Measurements from ENCODE around the gene CFB.

GRCh38 chr6:31968326-31968725 lies 22.4 kb downstream of the CFB start:
- TF ChIP-seq CTCF (conservative IDR thresholded peaks at IDR 0.05; ENCODE audit: low read length): no peak
- no peak for TF ChIP-seq EZH2phosphoT487 (IDR thresholded peaks at IDR 0.05; ENCODE audit: borderline replicate concordance)

Data from Loucy (cell line).